Heart left ventricle (tissue), 13 donors: ENCODE results near the gene OPN4.

Source experiments
- POLR2A ChIP-seq, 2 donors: fragments of 450-650 bp; IDR thresholded peaks; one replicate each; pipeline ENCODE4 v1.6.1; 2017; ENCODE audit warnings: antibody characterized with exemption in 2 of 2, mild to moderate bottlenecking in 2 of 2, moderate library complexity in 2 of 2
- TF ChIP-seq, protein P1 (sequence below), 12 donors: fragments of 200-600 bp; sonication (generic) in 4 of 12; IDR thresholded peaks; one replicate each; pipeline versions ENCODE4 v1.5.0 to v1.8.0; 2018 to 2022; ENCODE audit warnings: antibody characterized with exemption in 12 of 12, mild to moderate bottlenecking in 5 of 12
- donor health status: ischemic (EF 13 %, LVEDD 7.1; RV severe dilation, severe dysfunction).
- donor health status: DM: no; HTN: yes; CAD: no.
- donor health status: DM: no; HTN: no; CAD: no.
- donor health status: ischemic (EF 25% LVEDD 6.9; RV normal size, moderate dysfunction).
- donor health status: ischemic (EF 25% LVEDD 5.7; RV mildly dilated, moderate dysfunction).
- donor health status: ischemic (EF 35%, LVEDD 5.7; RV mildly dilated, moderate dysfunction).
- donor health status: nonischemic (EF 11% LVEDD 7.7; RV severe dilation, severe dysfunction).
- donor health status: DM: yes; HTN: yes; CAD: no.
- donor health status: PGD.
- donor health status: ischemic (EF 29% LVEDD 5.4; RV normal size, mild dysfunction).
- donor health status: nonischemic (EF 23%, LVEDD 6.1; RV moderate dilation, normal function).

GRCh38 chr10:86685893-86686632, 31.7 kb downstream of the OPN4 start:
- TF ChIP-seq, protein P1, sequence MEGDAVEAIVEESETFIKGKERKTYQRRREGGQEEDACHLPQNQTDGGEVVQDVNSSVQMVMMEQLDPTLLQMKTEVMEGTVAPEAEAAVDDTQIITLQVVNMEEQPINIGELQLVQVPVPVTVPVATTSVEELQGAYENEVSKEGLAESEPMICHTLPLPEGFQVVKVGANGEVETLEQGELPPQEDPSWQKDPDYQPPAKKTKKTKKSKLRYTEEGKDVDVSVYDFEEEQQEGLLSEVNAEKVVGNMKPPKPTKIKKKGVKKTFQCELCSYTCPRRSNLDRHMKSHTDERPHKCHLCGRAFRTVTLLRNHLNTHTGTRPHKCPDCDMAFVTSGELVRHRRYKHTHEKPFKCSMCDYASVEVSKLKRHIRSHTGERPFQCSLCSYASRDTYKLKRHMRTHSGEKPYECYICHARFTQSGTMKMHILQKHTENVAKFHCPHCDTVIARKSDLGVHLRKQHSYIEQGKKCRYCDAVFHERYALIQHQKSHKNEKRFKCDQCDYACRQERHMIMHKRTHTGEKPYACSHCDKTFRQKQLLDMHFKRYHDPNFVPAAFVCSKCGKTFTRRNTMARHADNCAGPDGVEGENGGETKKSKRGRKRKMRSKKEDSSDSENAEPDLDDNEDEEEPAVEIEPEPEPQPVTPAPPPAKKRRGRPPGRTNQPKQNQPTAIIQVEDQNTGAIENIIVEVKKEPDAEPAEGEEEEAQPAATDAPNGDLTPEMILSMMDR (IDR thresholded peaks at IDR 0.05) = no peak
- TF ChIP-seq POLR2A (IDR thresholded peaks at IDR 0.05) = no peak
